DMS 273 (cell line): ENCODE results near the gene HOXB3.
A peak's percentile ranks its signal among the peaks of the same experiment; 100 is the strongest.

ENCODE experiments used
- DNase-seq: peaks from one replicate; lab custom pipeline; 2025; ENCODE audit not compliant: unreplicated experiment; lab: John Stamatoyannopoulos, UW

HOXB3 gene

GRCh38 chr17:48600244-48601098 is 10.4 kb upstream of the HOXB3 start:
- no peak for DNase-seq

- no peak for DNase-seq
Measured at GRCh38 chr17:48599354-48599753, 9.3 kb upstream of the HOXB3 start.

- no peak for DNase-seq
Measured at GRCh38 chr17:48598736-48599135, 8.7 kb upstream of the HOXB3 start.

- peak; percentile 36 for DNase-seq
Measured at GRCh38 chr17:48597778-48598631, 8.0 kb upstream of the HOXB3 start.

- no peak for DNase-seq
Measured at GRCh38 chr17:48597528-48597777, 7.4 kb upstream of the HOXB3 start.

- no peak for DNase-seq
Measured at GRCh38 chr17:48596735-48597527, 6.9 kb upstream of the HOXB3 start.

- peak; percentile 23 for DNase-seq
Measured at GRCh38 chr17:48596000-48596734, 6.1 kb upstream of the HOXB3 start.

- DNase-seq: no peak
Measured at GRCh38 chr17:48595278-48595999, 5.4 kb upstream of the HOXB3 start.

GRCh38 chr17:48594538-48595277 is 4.7 kb upstream of the HOXB3 start:
- no peak for DNase-seq

GRCh38 chr17:48593840-48594537 is 3.9 kb upstream of the HOXB3 start:
- DNase-seq: peak; percentile 83

- peak; percentile 25 for DNase-seq
Measured at GRCh38 chr17:48593126-48593829, 3.2 kb upstream of the HOXB3 start, which contains the start of gene HOXB5. HOXB5 (minus strand) TSS chr17:48593779; CDS start chr17:48593682, 97 bp downstream.

GRCh38 chr17:48592577-48592976 is 2.5 kb upstream of the HOXB3 start:
- no peak for DNase-seq

GRCh38 chr17:48592057-48592514 is 2.0 kb upstream of the HOXB3 start:
- no peak for DNase-seq

- no peak for DNase-seq
Measured at GRCh38 chr17:48591255-48592056, 1.4 kb upstream of the HOXB3 start.

GRCh38 chr17:48590607-48591161 is 643 bp upstream of the HOXB3 start:
- DNase-seq: no peak

GRCh38 chr17:48589060-48589830 is 796 bp downstream of the HOXB3 start:
- DNase-seq: no peak
